DOHH2 (cell line): ENCODE results near the gene JAM2.

Experiments
- H3F3A ChIP-seq: fragments of 200-600 bp; sonication (generic), shearing (Covaris generic); 2 replicates; pipeline ENCODE4 v1.6.0; 2016; ENCODE audit warnings: antibody characterized with exemption, mild to moderate bottlenecking; ENCODE audit not compliant: control insufficient read depth, insufficient read depth
- H3K27ac ChIP-seq: fragments of 200-600 bp; sonication (generic); 2 replicates; pipeline ENCODE4 v1.5.1; 2014; ENCODE audit warnings: low read depth, mild to moderate bottlenecking, low read length, moderate library complexity
- H3K27me3 ChIP-seq: fragments of 200-600 bp; sonication (generic); 2 replicates; pipeline ENCODE4 v1.6.1; 2014; ENCODE audit warnings: mild to moderate bottlenecking, low read length, mixed read lengths; ENCODE audit not compliant: control insufficient read depth
- H3K36me3 ChIP-seq: fragments of 200-600 bp; sonication (generic); 2 replicates; pipeline ENCODE4 v1.6.1; 2014; ENCODE audit warnings: mild to moderate bottlenecking, low read length, moderate library complexity, mixed read lengths; ENCODE audit not compliant: control insufficient read depth
- H3K4me1 ChIP-seq: fragments of 200-600 bp; sonication (generic); 2 replicates; pipeline ENCODE4 v1.6.1; 2014; ENCODE audit warnings: mild to moderate bottlenecking, low read length, mixed read lengths; ENCODE audit not compliant: control insufficient read depth
- H3K4me2 ChIP-seq: fragments of 200-600 bp; sonication (generic); 2 replicates; pipeline ENCODE4 v1.6.0; 2014; ENCODE audit warnings: mild to moderate bottlenecking, low read length, moderate library complexity
- H3K4me3 ChIP-seq: fragments of 200-600 bp; sonication (generic); 2 replicates; pipeline ENCODE4 v1.5.1; 2014; ENCODE audit warnings: mild to moderate bottlenecking, low read length, mixed read lengths
- H3K79me2 ChIP-seq: fragments of 200-600 bp; sonication (generic); 2 replicates; pipeline ENCODE4 v1.6.1; 2014; ENCODE audit warnings: mild to moderate bottlenecking, low read length, mixed read lengths; ENCODE audit not compliant: control insufficient read depth
- H3K9me2 ChIP-seq: fragments of 200-600 bp; sonication (generic); replicated peaks from 2 replicates; pipeline ENCODE4 v1.6.1; 2014; ENCODE audit warnings: mild to moderate bottlenecking, low read length, mixed read lengths; ENCODE audit not compliant: control insufficient read depth
- H3K9me3 ChIP-seq: fragments of 200-600 bp; sonication (generic); 2 replicates; pipeline ENCODE4 v1.6.1; 2014; ENCODE audit warnings: antibody characterized with exemption, low read length, mixed read lengths; ENCODE audit not compliant: control insufficient read depth, insufficient read depth
- H4K20me1 ChIP-seq: fragments of 200-600 bp; sonication (generic); 2 replicates; pipeline ENCODE4 v1.6.0; 2014; ENCODE audit warnings: low read depth, mild to moderate bottlenecking, antibody characterized with exemption, low read length, moderate library complexity; ENCODE audit not compliant: control insufficient read depth, insufficient read depth
- EZH2phosphoT487 ChIP-seq: fragments of 200-600 bp; sonication (generic); IDR thresholded peaks from 2 replicates; pipeline ENCODE4 v1.6.1; 2017; ENCODE audit warnings: borderline replicate concordance, mild to moderate bottlenecking, antibody characterized with exemption, low read length, moderate library complexity, mixed read lengths
- TF ChIP-seq, protein P1 (sequence below): fragments of 200-600 bp; sonication (generic); IDR thresholded peaks from one replicate; pipeline ENCODE4 v1.5.1; 2014; ENCODE audit warnings: antibody characterized with exemption, mild to moderate bottlenecking, low read depth, low read length; ENCODE audit not compliant: poor library complexity, severe bottlenecking

The JAM2 gene

DNA sequence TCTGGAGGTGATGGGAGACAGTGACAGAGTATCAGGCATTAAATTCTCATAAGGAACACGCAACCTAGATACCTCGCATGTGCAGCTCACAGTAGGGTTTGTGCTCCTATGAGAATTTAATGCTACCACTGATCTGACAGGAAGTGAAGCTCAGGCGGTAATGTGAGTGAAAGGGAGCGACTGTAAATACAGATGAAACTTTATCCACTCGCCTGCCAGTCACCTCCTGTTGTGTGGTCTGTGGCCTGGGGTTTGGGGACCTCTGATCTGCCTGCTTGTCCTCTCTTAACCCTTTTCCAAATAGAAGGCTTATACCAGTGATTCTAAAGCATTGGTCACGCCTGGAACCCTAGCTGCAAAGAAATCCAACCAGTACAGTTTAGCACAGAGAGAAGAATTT is 111.0 kb downstream of the JAM2 start:
- Histone ChIP-seq H3K36me3 (peaks cover 73% of the 10 kb centered on the region), H3K79me2 (no peaks in the 10 kb centered on the region), H3F3A (0 out of 2 replicates have a peak, but pooled peaks cover 3% of the 10 kb centered on the region), H3K4me3 (no peak overlapping the region), H3K27me3 (no peaks in the 10 kb centered on the region), H4K20me1 (no peaks in the 10 kb centered on the region), H3K9me3 (no peaks in the 10 kb centered on the region), H3K4me2 (no peak overlapping the region), H3K9me2 (no peaks in the 10 kb centered on the region), H3K4me1 (no peaks in the 10 kb centered on the region), H3K27ac (no peak overlapping the region)
- TF ChIP-seq, protein P1, sequence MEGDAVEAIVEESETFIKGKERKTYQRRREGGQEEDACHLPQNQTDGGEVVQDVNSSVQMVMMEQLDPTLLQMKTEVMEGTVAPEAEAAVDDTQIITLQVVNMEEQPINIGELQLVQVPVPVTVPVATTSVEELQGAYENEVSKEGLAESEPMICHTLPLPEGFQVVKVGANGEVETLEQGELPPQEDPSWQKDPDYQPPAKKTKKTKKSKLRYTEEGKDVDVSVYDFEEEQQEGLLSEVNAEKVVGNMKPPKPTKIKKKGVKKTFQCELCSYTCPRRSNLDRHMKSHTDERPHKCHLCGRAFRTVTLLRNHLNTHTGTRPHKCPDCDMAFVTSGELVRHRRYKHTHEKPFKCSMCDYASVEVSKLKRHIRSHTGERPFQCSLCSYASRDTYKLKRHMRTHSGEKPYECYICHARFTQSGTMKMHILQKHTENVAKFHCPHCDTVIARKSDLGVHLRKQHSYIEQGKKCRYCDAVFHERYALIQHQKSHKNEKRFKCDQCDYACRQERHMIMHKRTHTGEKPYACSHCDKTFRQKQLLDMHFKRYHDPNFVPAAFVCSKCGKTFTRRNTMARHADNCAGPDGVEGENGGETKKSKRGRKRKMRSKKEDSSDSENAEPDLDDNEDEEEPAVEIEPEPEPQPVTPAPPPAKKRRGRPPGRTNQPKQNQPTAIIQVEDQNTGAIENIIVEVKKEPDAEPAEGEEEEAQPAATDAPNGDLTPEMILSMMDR = no peak
- TF ChIP-seq EZH2phosphoT487 = no peak

DNA sequence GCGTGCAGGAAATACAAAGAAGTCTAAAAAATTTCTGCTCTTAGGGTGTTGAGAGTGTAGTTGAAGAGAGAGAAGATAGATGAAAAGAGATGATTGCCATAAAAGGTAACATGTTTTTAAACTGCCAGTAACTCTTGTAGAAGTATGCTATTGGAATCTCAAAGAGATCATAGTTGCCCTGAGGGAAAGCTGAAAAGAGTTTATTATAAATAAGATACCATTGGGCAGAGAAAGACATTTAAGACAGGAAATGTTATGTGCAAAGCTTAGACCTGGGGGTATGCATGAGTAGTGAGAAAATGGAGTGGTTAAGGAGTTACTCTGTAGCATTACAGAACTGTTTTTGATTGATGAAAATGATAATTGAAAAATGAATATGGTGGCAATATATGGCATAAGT is 113.4 kb downstream of the JAM2 start:
- H3K9me3 ChIP-seq = no peaks in the 10 kb centered on the region
- no peaks in the 10 kb centered on the region for H4K20me1 ChIP-seq
- no peak for TF ChIP-seq EZH2phosphoT487
- TF ChIP-seq, protein P1 = no peak
- H3K36me3 ChIP-seq = peaks cover 72% of the 10 kb centered on the region
- H3K4me3 ChIP-seq = no peak overlapping the region
- H3F3A ChIP-seq = 0 out of 2 replicates have a peak, but pooled peaks cover 3% of the 10 kb centered on the region
- no peak overlapping the region for H3K27ac ChIP-seq
- H3K27me3 ChIP-seq = no peaks in the 10 kb centered on the region
- H3K4me2 ChIP-seq = no peak overlapping the region
- H3K4me1 ChIP-seq = no peaks in the 10 kb centered on the region
- H3K79me2 ChIP-seq = no peaks in the 10 kb centered on the region
- no peaks in the 10 kb centered on the region for H3K9me2 ChIP-seq

DNA sequence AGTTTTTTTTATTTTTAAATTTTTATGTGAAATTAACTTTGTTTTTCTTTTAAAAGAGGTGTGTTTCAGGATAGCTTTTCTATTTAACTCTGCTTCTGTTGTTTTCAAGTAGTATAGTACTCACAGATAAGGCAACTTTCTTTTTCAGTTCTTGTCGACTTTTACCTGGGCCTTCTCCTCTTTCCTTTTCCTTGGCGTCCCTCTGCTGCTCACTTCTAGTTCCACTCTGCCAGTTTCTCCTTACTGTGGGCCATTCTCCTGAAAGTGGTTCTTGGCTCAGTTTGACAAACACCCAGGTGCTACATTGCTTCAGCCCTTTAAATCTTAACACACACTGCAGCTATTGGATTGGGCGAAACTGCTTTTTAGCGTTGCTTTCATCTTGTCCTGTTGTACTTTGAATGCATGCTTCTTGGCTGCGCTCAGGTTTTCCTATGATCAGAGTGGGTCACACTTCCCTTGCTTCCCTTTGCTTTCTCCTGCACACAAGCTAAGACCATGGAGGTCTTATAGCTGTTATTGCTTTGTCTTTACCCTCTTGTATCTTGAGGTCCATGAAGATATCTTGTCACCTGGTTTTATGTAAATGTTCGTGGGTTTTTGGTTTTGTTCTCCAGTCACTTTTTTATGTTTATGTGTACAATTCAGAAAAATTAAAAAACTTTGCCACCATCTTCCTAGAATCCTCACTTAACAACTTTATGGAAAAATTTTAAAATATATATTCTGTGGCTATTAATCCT is 117.3 kb downstream of the JAM2 start:
- peaks cover 78% of the 10 kb centered on the region for H3K36me3 ChIP-seq
- no peaks in the 10 kb centered on the region for H3K9me2 ChIP-seq
- H3K79me2 ChIP-seq = no peaks in the 10 kb centered on the region
- no peaks in the 10 kb centered on the region for H4K20me1 ChIP-seq
- H3K4me2 ChIP-seq = no peak overlapping the region
- no peaks in the 10 kb centered on the region for H3K9me3 ChIP-seq
- TF ChIP-seq EZH2phosphoT487 = no peak
- TF ChIP-seq, protein P1 = no peak
- H3K27ac ChIP-seq = no peak overlapping the region
- no peaks in the 10 kb centered on the region for H3K4me1 ChIP-seq
- H3F3A ChIP-seq = no peaks in the 10 kb centered on the region
- no peaks in the 10 kb centered on the region for H3K27me3 ChIP-seq
- no peak overlapping the region for H3K4me3 ChIP-seq
